H9 (cell line): ENCODE measurements around the gene TMEM134. TPM values are rescaled to one million over a fixed set of nuclear protein-coding genes. Genes with fewer than 3 reads are reported as not detected.

Source experiments
- DNase-seq: peaks from one replicate; pipeline ENCODE4 v3.0.0-alpha.2; 2017
- H2AFZ ChIP-seq: one replicate; pipeline ENCODE4 v1.6.1; 2013; ENCODE audit warnings: mild to moderate bottlenecking, low read length, control low read depth, moderate library complexity
- H2AK5ac ChIP-seq: 2 replicates; pipeline ENCODE4 v1.6.1; 2013; ENCODE audit warnings: low read length, control low read depth, mixed read lengths; ENCODE audit not compliant: insufficient read length
- H2BK120ac ChIP-seq: one replicate; pipeline ENCODE4 v1.6.1; 2013; ENCODE audit warnings: low read depth, mild to moderate bottlenecking, low read length, control low read depth, inconsistent platforms; ENCODE audit not compliant: poor library complexity, severe bottlenecking
- H2BK12ac ChIP-seq: 2 replicates; pipeline ENCODE4 v1.6.1; 2013; ENCODE audit warnings: low read length, control low read depth, mixed read lengths, low read depth; ENCODE audit not compliant: insufficient read length
- H2BK15ac ChIP-seq: 2 replicates; pipeline ENCODE4 v1.6.1; 2013; ENCODE audit warnings: low read depth, low read length, control low read depth
- H2BK20ac ChIP-seq: one replicate; pipeline ENCODE4 v1.6.1; 2013; ENCODE audit warnings: low read depth, mild to moderate bottlenecking, low read length, control low read depth, inconsistent platforms; ENCODE audit not compliant: poor library complexity, severe bottlenecking
- H2BK5ac ChIP-seq: 2 replicates; pipeline ENCODE4 v1.6.1; 2013; ENCODE audit warnings: low read length, control low read depth, mixed read lengths; ENCODE audit not compliant: insufficient read length
- H3K14ac ChIP-seq: 2 replicates; pipeline ENCODE4 v1.6.1; 2013; ENCODE audit warnings: low read length, control low read depth; ENCODE audit not compliant: insufficient read depth
- H3K18ac ChIP-seq: 2 replicates; pipeline ENCODE4 v1.6.1; 2013; ENCODE audit warnings: low read depth, mild to moderate bottlenecking, mixed read lengths, low read length, control low read depth; ENCODE audit not compliant: insufficient read length
- H3K23ac ChIP-seq: 2 replicates; pipeline ENCODE4 v1.6.1; 2013; ENCODE audit warnings: low read length, control low read depth, mixed read lengths, low read depth; ENCODE audit not compliant: insufficient read length
- H3K23me2 ChIP-seq: 2 replicates; pipeline ENCODE4 v1.6.1; 2013; ENCODE audit warnings: low read depth, mild to moderate bottlenecking, mixed read lengths, low read length, control low read depth; ENCODE audit not compliant: insufficient read length, poor library complexity, severe bottlenecking
- H3K27ac ChIP-seq: 2 replicates; pipeline ENCODE4 v1.5.1; 2013; ENCODE audit warnings: low read length, control low read depth, mixed read lengths, low read depth; ENCODE audit not compliant: insufficient read length
- H3K27me3 ChIP-seq: 2 replicates; pipeline ENCODE4 v1.6.1; 2013; ENCODE audit warnings: low read length, control low read depth, inconsistent platforms; ENCODE audit not compliant: insufficient read depth
- H3K4ac ChIP-seq: 2 replicates; pipeline ENCODE4 v1.6.1; 2013; ENCODE audit warnings: low read depth, mild to moderate bottlenecking, control low read depth, inconsistent platforms, low read length, moderate library complexity
- H3K4me1 ChIP-seq: 2 replicates; pipeline ENCODE4 v1.6.1; 2013; ENCODE audit warnings: low read length, control low read depth, inconsistent platforms; ENCODE audit not compliant: insufficient read depth
- H3K4me2 ChIP-seq: 2 replicates; pipeline ENCODE4 v1.6.1; 2013; ENCODE audit warnings: low read length, control low read depth, mixed read lengths; ENCODE audit not compliant: insufficient read length, insufficient read depth
- H3K56ac ChIP-seq: 2 replicates; pipeline ENCODE4 v1.6.1; 2013; ENCODE audit warnings: low read depth, mild to moderate bottlenecking, mixed read lengths, low read length, control low read depth; ENCODE audit not compliant: insufficient read length
- H3K79me1 ChIP-seq: 2 replicates; pipeline ENCODE4 v1.6.1; 2013; ENCODE audit warnings: low read depth, mild to moderate bottlenecking, moderate library complexity, low read length, control low read depth, inconsistent platforms; ENCODE audit not compliant: insufficient read depth, poor library complexity, severe bottlenecking
- H3K79me2 ChIP-seq: 2 replicates; pipeline ENCODE4 v1.6.1; 2013; ENCODE audit warnings: low read length, control low read depth, inconsistent platforms; ENCODE audit not compliant: insufficient read depth
- H3K9ac ChIP-seq: 2 replicates; pipeline ENCODE4 v1.6.1; 2013; ENCODE audit warnings: low read length, control low read depth, mixed read lengths; ENCODE audit not compliant: insufficient read length; ENCODE audit errors: extremely low read depth
- H3K9me3 ChIP-seq: one replicate; pipeline ENCODE4 v1.6.1; 2013; ENCODE audit warnings: low read depth, low read length, inconsistent platforms; ENCODE audit not compliant: control insufficient read depth
- H3T11ph ChIP-seq: one replicate; pipeline ENCODE4 v1.6.1; 2013; ENCODE audit warnings: mild to moderate bottlenecking, low read length, control low read depth, inconsistent platforms
- H4K20me1 ChIP-seq: one replicate; pipeline ENCODE4 v1.6.1; 2013; ENCODE audit not compliant: control insufficient read depth, insufficient read length, insufficient read depth
- H4K5ac ChIP-seq: 2 replicates; pipeline ENCODE4 v1.6.1; 2013; ENCODE audit warnings: low read depth, mild to moderate bottlenecking, mixed read lengths, low read length, control low read depth; ENCODE audit not compliant: insufficient read length
- H4K8ac ChIP-seq: replicated peaks from 2 replicates; pipeline ENCODE4 v1.6.1; 2013; ENCODE audit warnings: low read length, control low read depth, mixed read lengths, low read depth; ENCODE audit not compliant: insufficient read length
- H4K91ac ChIP-seq: 2 replicates; pipeline ENCODE4 v1.6.1; 2013; ENCODE audit warnings: low read depth, mild to moderate bottlenecking, moderate library complexity, mixed read lengths, low read length, control low read depth; ENCODE audit not compliant: insufficient read length
- H3K27ac Mint-ChIP-seq, 3 experiments: 2 replicates in 2 of 3; 3 replicates in 1 of 3; pipeline ENCODE4 v1.8.0; 2020 to 2021; ENCODE audit warnings: mixed read lengths in 3 of 3, mild to moderate bottlenecking in 1 of 3, moderate library complexity in 1 of 3
- H3K27me3 Mint-ChIP-seq: 2 replicates; pipeline ENCODE4 v1.8.0; 2021; ENCODE audit warnings: low read depth, mild to moderate bottlenecking, moderate library complexity, mixed read lengths
- H3K36me3 Mint-ChIP-seq, 3 experiments: 2 replicates in 2 of 3; 3 replicates in 1 of 3; pipeline ENCODE4 v1.8.0; 2020 to 2021; ENCODE audit warnings: low read depth in 3 of 3, mixed read lengths in 3 of 3; ENCODE audit not compliant: insufficient read depth in 1 of 3
- H3K4me1 Mint-ChIP-seq, 2 experiments: 2 replicates each; pipeline ENCODE4 v1.8.0; 2020; ENCODE audit warnings: mixed read lengths in 2 of 2
- H3K4me3 Mint-ChIP-seq, 2 experiments: 2 replicates in 1 of 2; 3 replicates in 1 of 2; pipeline ENCODE4 v1.8.0; 2020 to 2021; ENCODE audit warnings: mild to moderate bottlenecking in 2 of 2, mixed read lengths in 2 of 2, moderate library complexity in 1 of 2
- H3K9me3 Mint-ChIP-seq, 2 experiments: 2 replicates in 1 of 2; 3 replicates in 1 of 2; pipeline ENCODE4 v1.8.0; 2020; ENCODE audit warnings: mild to moderate bottlenecking in 2 of 2, mixed read lengths in 2 of 2, moderate library complexity in 1 of 2
- WGBS: extraction: QIAGEN DNeasy Blood & Tissue Kit; methylation state at CpG from one replicate; pipeline ENCODE4 v1.1.7; 2013; ENCODE audit warnings: missing lambda C conversion rate, low lambda C conversion rate, mixed read lengths; ENCODE audit not compliant: insufficient read length; ENCODE audit errors: extremely low coverage; 5-methylcytosine and 5-hydroxymethylcytosine counted together
- total RNA-seq: library from RNA; stranded (reverse); gene quantifications from 2 replicates; pipeline ENCODE4 v1.2.1, GENCODE V29; 2021
- TF ChIP-seq, protein P1 (sequence below): fragments of 200-600 bp; sonication (generic); conservative IDR thresholded peaks from 3 replicates; pipeline ENCODE4 v1.8.0; 2021; ENCODE audit warnings: antibody characterized with exemption, mild to moderate bottlenecking

TMEM134 gene
- total RNA-seq, 1 experiment from 2014 or later: 53.6 TPM

DNA sequence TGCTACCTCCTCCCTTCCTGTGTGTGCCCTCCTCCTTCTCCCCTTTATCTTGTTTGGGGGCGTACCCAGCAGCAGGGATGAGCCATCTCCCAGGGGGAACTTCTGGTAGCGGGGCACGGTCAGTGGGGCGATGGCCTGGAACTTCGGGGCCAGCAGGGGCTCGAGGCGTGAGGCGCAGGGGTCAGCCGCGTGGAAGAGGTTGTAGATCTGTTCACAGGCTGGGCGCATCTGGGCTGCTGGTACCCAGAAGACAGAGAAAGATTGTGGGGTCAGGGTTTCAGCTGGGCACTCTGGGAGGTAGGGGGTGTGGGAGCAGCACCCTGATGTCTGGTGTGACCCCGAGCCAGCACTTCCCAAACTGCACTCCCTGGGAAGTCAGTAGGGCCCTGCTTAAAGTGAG is 27.1 kb upstream of the TMEM134 start:
- TF ChIP-seq, protein P1, sequence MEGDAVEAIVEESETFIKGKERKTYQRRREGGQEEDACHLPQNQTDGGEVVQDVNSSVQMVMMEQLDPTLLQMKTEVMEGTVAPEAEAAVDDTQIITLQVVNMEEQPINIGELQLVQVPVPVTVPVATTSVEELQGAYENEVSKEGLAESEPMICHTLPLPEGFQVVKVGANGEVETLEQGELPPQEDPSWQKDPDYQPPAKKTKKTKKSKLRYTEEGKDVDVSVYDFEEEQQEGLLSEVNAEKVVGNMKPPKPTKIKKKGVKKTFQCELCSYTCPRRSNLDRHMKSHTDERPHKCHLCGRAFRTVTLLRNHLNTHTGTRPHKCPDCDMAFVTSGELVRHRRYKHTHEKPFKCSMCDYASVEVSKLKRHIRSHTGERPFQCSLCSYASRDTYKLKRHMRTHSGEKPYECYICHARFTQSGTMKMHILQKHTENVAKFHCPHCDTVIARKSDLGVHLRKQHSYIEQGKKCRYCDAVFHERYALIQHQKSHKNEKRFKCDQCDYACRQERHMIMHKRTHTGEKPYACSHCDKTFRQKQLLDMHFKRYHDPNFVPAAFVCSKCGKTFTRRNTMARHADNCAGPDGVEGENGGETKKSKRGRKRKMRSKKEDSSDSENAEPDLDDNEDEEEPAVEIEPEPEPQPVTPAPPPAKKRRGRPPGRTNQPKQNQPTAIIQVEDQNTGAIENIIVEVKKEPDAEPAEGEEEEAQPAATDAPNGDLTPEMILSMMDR: no peak
- Histone ChIP-seq H3K4me2 (no peak overlapping the region), H3K4me1 (no peaks in the 10 kb centered on the region), H3K23me2 (no peaks in the 10 kb centered on the region), H3K23ac (no peak overlapping the region), H3K79me2 (no peaks in the 10 kb centered on the region), H3K79me1 (no peaks in the 10 kb centered on the region), H3K14ac (no peak overlapping the region), H2AK5ac (no peak overlapping the region), H3K27ac (no peak overlapping the region), H3K56ac (no peak overlapping the region), H4K91ac (no peak overlapping the region), H2BK20ac (no peak overlapping the region), H3K18ac (no peak overlapping the region), H3K4ac (no peak overlapping the region), H2BK12ac (no peak overlapping the region), H3T11ph (no peak overlapping the region), H2AFZ (no peak overlapping the region), H2BK5ac (no peak overlapping the region), H3K9ac (no peak overlapping the region), H4K20me1 (no peaks in the 10 kb centered on the region), H2BK15ac (no peak overlapping the region; the same call in 1 of the 2 replicates), H2BK120ac (no peak overlapping the region), H3K9me3 (no peaks in the 10 kb centered on the region), H4K5ac (no peak overlapping the region), H4K8ac (no peak overlapping the region), H3K27me3 (no peaks in the 10 kb centered on the region)
- peaks cover 5 to 29% (median 9%) of the 10 kb centered on the region in 3 experiments for H3K36me3 Mint-ChIP-seq
- H3K27ac Mint-ChIP-seq: no peak overlapping the region
- no CpG with 5 or more reads among the region's 12 CpGs for WGBS
- no peaks in the 10 kb centered on the region for H3K4me1 Mint-ChIP-seq
- no peaks in the 10 kb centered on the region for H3K9me3 Mint-ChIP-seq
- no peaks in the 10 kb centered on the region for H3K27me3 Mint-ChIP-seq
- DNase-seq: no peak
- H3K4me3 Mint-ChIP-seq: no peak overlapping the region
